ENCODE data around the gene RMI2.
"Not testable (repeated sequence)": the region's sequence is repeated elsewhere in the genome, so short reads cannot be mapped to it uniquely, and the experiment has no call there.

RMI2 gene

DNA sequence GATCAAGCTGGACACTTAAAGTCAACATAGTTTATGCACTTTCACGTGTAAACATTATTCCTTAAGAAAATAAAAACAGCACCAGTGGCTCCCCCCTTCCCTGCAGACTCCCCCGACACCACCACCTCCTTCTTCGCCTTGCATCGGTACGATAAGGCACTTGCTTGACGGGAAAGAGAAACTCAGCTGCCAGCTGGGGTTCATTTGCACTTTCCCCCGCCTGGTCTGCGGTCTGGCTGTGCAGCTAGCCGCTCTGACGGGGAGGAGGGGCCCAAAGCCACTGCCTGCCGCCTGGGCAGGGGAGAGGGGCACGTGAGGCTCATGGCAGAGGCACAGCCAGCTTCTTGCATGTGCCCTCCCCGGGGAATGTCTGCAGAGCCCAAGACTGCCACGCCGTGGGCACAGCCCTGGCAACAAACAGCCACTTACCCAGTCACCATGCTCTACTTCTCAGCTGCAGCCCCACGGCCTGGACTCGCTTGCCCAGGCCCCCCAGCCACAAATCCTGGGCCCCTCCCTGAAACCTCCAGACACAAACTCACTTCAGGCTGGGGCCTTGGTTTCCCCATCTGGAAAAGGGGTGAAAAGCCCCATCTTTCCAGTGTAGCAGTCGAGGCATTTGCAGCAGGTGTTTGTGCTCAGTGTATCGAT is 47.6 kb upstream of the RMI2 start:
- Histone ChIP-seq H3K9ac (no peak overlapping the region), H3K27me3 (ENCODE audit: control insufficient read depth, insufficient read depth, low read length) (no peaks in the 10 kb centered on the region), H3K79me2 (no peaks in the 10 kb centered on the region), H3K27ac (no peak overlapping the region), H3K4me3 (ENCODE audit: low read depth, low read length) (no peak overlapping the region), H3K4me2 (ENCODE audit: low read length) (peak overlapping the region; percentile 47), H3K36me3 (ENCODE audit: control insufficient read depth, insufficient read depth, low read length) (no peaks in the 10 kb centered on the region), H2AFZ (peak overlapping the region; percentile 85), H3K4me1 (peaks cover 13% of the 10 kb centered on the region), H3K9me3 (ENCODE audit: control insufficient read depth, low read length) (no peaks in the 10 kb centered on the region)
- peak; percentile 11 for TF ChIP-seq CTCF (IDR thresholded peaks at IDR 0.05)

GRCh38 chr16:11298143-11298900 is 46.9 kb upstream of the RMI2 start:
- Histone ChIP-seq H3K9ac (no peak overlapping the region), H3K27ac (no peak overlapping the region), H3K4me3 (ENCODE audit: low read depth, low read length) (no peak overlapping the region), H3K4me1 (peaks cover 18% of the 10 kb centered on the region), H3K9me3 (ENCODE audit: control insufficient read depth, low read length) (no peaks in the 10 kb centered on the region), H3K4me2 (ENCODE audit: low read length) (no peak overlapping the region), H3K27me3 (ENCODE audit: control insufficient read depth, insufficient read depth, low read length) (no peaks in the 10 kb centered on the region), H2AFZ (peak overlapping the region; percentile 85), H3K79me2 (no peaks in the 10 kb centered on the region), H3K36me3 (ENCODE audit: control insufficient read depth, insufficient read depth, low read length) (no peaks in the 10 kb centered on the region)
- TF ChIP-seq CTCF (IDR thresholded peaks at IDR 0.05), result no peak

GRCh38 chr16:11298950-11299547 is 46.2 kb upstream of the RMI2 start:
- not testable (repeated sequence) for H3K79me2 ChIP-seq; H3K27me3 ChIP-seq (ENCODE audit: control insufficient read depth, insufficient read depth, low read length); H3K27ac ChIP-seq; H2AFZ ChIP-seq; H3K9me3 ChIP-seq (ENCODE audit: control insufficient read depth, low read length); H3K4me3 ChIP-seq (ENCODE audit: low read depth, low read length); H3K4me2 ChIP-seq (ENCODE audit: low read length); H3K36me3 ChIP-seq (ENCODE audit: control insufficient read depth, insufficient read depth, low read length); H3K9ac ChIP-seq
- peaks cover 25% of the 10 kb centered on the region for H3K4me1 ChIP-seq

DNA sequence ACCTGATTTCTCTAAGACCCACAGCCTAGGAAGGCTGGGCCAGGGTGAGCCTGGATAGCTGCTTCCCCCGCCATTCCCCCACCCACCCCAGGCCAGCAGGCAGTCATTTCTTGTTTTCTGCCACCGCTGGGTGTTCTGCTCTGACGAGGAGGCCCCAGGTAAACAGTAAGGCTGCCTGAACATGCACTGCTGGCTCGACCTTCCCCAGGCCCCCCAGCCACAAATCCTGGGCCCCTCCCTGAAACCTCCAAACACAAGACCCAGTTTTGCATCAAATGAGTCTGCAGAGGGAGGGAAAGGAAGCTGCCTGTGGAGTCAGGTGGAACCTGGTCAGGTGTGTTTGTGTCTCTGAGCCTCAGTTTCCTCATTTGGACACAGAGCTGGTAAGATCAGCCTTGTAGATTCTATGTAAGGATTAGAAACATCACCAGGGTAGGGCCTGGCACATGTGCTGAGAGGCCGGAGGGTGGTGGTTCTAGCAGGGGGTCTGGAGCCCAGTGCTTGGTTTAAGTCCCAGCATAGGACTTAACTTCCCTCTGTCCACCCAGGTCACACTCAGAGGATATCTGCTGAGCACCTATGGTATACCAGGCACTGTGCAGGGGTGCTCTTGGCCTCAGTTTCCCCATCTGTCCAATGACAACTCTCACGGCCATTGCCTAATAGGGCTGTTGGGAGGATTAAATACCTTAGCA is 45.2 kb upstream of the RMI2 start:
- no peaks in the 10 kb centered on the region for H3K27me3 ChIP-seq (ENCODE audit: control insufficient read depth, insufficient read depth, low read length)
- peaks cover 25% of the 10 kb centered on the region for H3K4me1 ChIP-seq
- no peak overlapping the region for H3K9ac ChIP-seq
- no peaks in the 10 kb centered on the region for H3K36me3 ChIP-seq (ENCODE audit: control insufficient read depth, insufficient read depth, low read length)
- no peaks in the 10 kb centered on the region for H3K79me2 ChIP-seq
- H3K4me3 ChIP-seq (ENCODE audit: low read depth, low read length), result no peak overlapping the region
- no peaks in the 10 kb centered on the region for H3K9me3 ChIP-seq (ENCODE audit: control insufficient read depth, low read length)
- no peak overlapping the region for H2AFZ ChIP-seq
- no peak for TF ChIP-seq CTCF (IDR thresholded peaks at IDR 0.05)
- H3K27ac ChIP-seq, result no peak overlapping the region
- H3K4me2 ChIP-seq (ENCODE audit: low read length), result no peak overlapping the region

GRCh38 chr16:11300560-11300892 is 44.7 kb upstream of the RMI2 start:
- H3K9ac ChIP-seq, result no peak overlapping the region
- no peak overlapping the region for H3K4me3 ChIP-seq (ENCODE audit: low read depth, low read length)
- no peak overlapping the region for H3K27ac ChIP-seq
- no peaks in the 10 kb centered on the region for H3K79me2 ChIP-seq
- H3K4me1 ChIP-seq, result peaks cover 25% of the 10 kb centered on the region
- no peak for TF ChIP-seq CTCF (IDR thresholded peaks at IDR 0.05)
- H2AFZ ChIP-seq, result no peak overlapping the region
- H3K4me2 ChIP-seq (ENCODE audit: low read length), result no peak overlapping the region
- H3K27me3 ChIP-seq (ENCODE audit: control insufficient read depth, insufficient read depth, low read length), result no peaks in the 10 kb centered on the region
- H3K9me3 ChIP-seq (ENCODE audit: control insufficient read depth, low read length), result no peaks in the 10 kb centered on the region
- H3K36me3 ChIP-seq (ENCODE audit: control insufficient read depth, insufficient read depth, low read length), result no peaks in the 10 kb centered on the region

All from parathyroid adenoma (tissue), 2 donors.